ENCODE results near the gene B4GALT6.

- TF ChIP-seq POLR2A (IDR thresholded peaks at IDR 0.05; ENCODE audit: low read depth, low read length) (no peak), POLR2AphosphoS5 (IDR thresholded peaks at IDR 0.05; ENCODE audit: low read depth, low read length) (no peak), TAF1 (IDR thresholded peaks at IDR 0.05; ENCODE audit: borderline replicate concordance, low read depth, low read length) (no peak)
Observed at GRCh38 chr18:31630549-31630948, 53.8 kb downstream of the B4GALT6 start.

All from GM12892 (cell line).